ENCODE measurements around the gene MYO7A. TPM values are rescaled to one million over a fixed set of nuclear protein-coding genes. Genes with fewer than 3 reads are reported as not detected.

MYO7A gene
- total RNA-seq, 2 experiments from 2014 or later, result 0.09 to 0.14 TPM

GRCh38 chr11:77208535-77208934 lies 80.5 kb downstream of the MYO7A start:
- CTCF ChIA-PET, result no interaction called here
- DNase-seq, result no peak

GRCh38 chr11:77209663-77210062 lies 81.6 kb downstream of the MYO7A start:
- Mint-ChIP-seq H3K4me3 (no peak overlapping the region), H3K27ac (no peak overlapping the region), H3K4me1 (ENCODE audit: low read depth) (no peaks in the 10 kb centered on the region), H3K9me3 (no peaks in the 10 kb centered on the region), H3K27me3 (no peaks in the 10 kb centered on the region), H3K36me3 (ENCODE audit: low read depth) (no peaks in the 10 kb centered on the region)
- no peak for TF ChIP-seq CTCF (IDR thresholded peaks at IDR 0.05)
- intact Hi-C loops (cut with micrococcal nuclease), result no loop called here
- ATAC-seq (no peak), DNase-seq (no peak)
- CTCF ChIA-PET, result no interaction called here
- POLR2A ChIA-PET, result no interaction called here

More at GRCh38 chr11:77208535-77208934, 80.5 kb downstream of the MYO7A start:
- Mint-ChIP-seq H3K27me3 (no peaks in the 10 kb centered on the region), H3K9me3 (no peaks in the 10 kb centered on the region), H3K4me1 (ENCODE audit: low read depth) (no peaks in the 10 kb centered on the region), H3K4me3 (no peak overlapping the region), H3K36me3 (ENCODE audit: low read depth) (no peaks in the 10 kb centered on the region), H3K27ac (no peak overlapping the region)
- intact Hi-C loops (cut with micrococcal nuclease), result no loop called here
- no peak for TF ChIP-seq CTCF (IDR thresholded peaks at IDR 0.05)
- ATAC-seq, result no peak
- POLR2A ChIA-PET, result no interaction called here

GRCh38 chr11:77211040-77211451 lies 83.0 kb downstream of the MYO7A start:
- no peak overlapping the region for H3K27ac Mint-ChIP-seq
- no peaks in the 10 kb centered on the region for H3K36me3 Mint-ChIP-seq (ENCODE audit: low read depth)
- no peak for DNase-seq
- no peak for ATAC-seq
- TF ChIP-seq CTCF (IDR thresholded peaks at IDR 0.05), result no peak
- no peaks in the 10 kb centered on the region for H3K27me3 Mint-ChIP-seq
- H3K4me3 Mint-ChIP-seq, result no peak overlapping the region
- ChIA-PET POLR2A (interaction anchor here (0.6 to 1.0 kb wide), 2 partner anchors 38 to 383 kb away, joined by 3 read pairs; no protein-coding TSS in a partner anchor), CTCF (no interaction called here)
- H3K9me3 Mint-ChIP-seq, result no peaks in the 10 kb centered on the region
- no peaks in the 10 kb centered on the region for H3K4me1 Mint-ChIP-seq (ENCODE audit: low read depth)
- intact Hi-C loops (cut with micrococcal nuclease), result no loop called here

- Mint-ChIP-seq H3K4me3 (no peak overlapping the region), H3K36me3 (ENCODE audit: low read depth) (no peaks in the 10 kb centered on the region), H3K9me3 (no peaks in the 10 kb centered on the region), H3K27ac (no peak overlapping the region), H3K4me1 (ENCODE audit: low read depth) (no peaks in the 10 kb centered on the region), H3K27me3 (no peaks in the 10 kb centered on the region)
- ATAC-seq, result no peak
- DNase-seq, result no peak
- POLR2A ChIA-PET, result interaction anchor here (0.6 to 1.0 kb wide), 2 partner anchors 37 to 384 kb away, joined by 3 read pairs; no protein-coding TSS in a partner anchor
- no peak for TF ChIP-seq CTCF (IDR thresholded peaks at IDR 0.05)
- intact Hi-C loops (cut with micrococcal nuclease), result no loop called here
- CTCF ChIA-PET, result interaction anchor here (0.7 kb wide), 1 partner anchor 134 kb away, joined by 3 read pairs; no protein-coding TSS in a partner anchor
Observed at GRCh38 chr11:77211594-77212251, 83.7 kb downstream of the MYO7A start.

- no peak for ATAC-seq
- no peak for DNase-seq
- Mint-ChIP-seq H3K27me3 (no peaks in the 10 kb centered on the region), H3K4me3 (no peak overlapping the region), H3K4me1 (ENCODE audit: low read depth) (no peaks in the 10 kb centered on the region), H3K36me3 (ENCODE audit: low read depth) (no peaks in the 10 kb centered on the region), H3K9me3 (no peaks in the 10 kb centered on the region), H3K27ac (no peak overlapping the region)
- ChIA-PET CTCF (interaction anchor here (0.7 kb wide), 1 partner anchor 133 kb away, joined by 3 read pairs; no protein-coding TSS in a partner anchor), POLR2A (interaction anchor here (1.0 kb wide), 1 partner anchor 36 kb away, joined by 3 read pairs; no protein-coding TSS in a partner anchor)
- no peak for TF ChIP-seq CTCF (IDR thresholded peaks at IDR 0.05)
- intact Hi-C loops (cut with micrococcal nuclease), result no loop called here
Observed at GRCh38 chr11:77212314-77213007, 84.4 kb downstream of the MYO7A start.

Data from activated CD8-positive, alpha-beta T cell treated with anti-CD3 and anti-CD28 coated beads for 36 hours (primary cell).